ENCODE measurements around the gene PIK3R2. TPM values are rescaled to one million over a fixed set of nuclear protein-coding genes. Genes with fewer than 3 reads are reported as not detected.

PIK3R2 gene
- total and polyA plus RNA-seq, 2 of the 13 experiments (the other 11 are each of a cell fraction or from before 2014, with no cell fraction given): 18.6 to 25.3 TPM

DNA sequence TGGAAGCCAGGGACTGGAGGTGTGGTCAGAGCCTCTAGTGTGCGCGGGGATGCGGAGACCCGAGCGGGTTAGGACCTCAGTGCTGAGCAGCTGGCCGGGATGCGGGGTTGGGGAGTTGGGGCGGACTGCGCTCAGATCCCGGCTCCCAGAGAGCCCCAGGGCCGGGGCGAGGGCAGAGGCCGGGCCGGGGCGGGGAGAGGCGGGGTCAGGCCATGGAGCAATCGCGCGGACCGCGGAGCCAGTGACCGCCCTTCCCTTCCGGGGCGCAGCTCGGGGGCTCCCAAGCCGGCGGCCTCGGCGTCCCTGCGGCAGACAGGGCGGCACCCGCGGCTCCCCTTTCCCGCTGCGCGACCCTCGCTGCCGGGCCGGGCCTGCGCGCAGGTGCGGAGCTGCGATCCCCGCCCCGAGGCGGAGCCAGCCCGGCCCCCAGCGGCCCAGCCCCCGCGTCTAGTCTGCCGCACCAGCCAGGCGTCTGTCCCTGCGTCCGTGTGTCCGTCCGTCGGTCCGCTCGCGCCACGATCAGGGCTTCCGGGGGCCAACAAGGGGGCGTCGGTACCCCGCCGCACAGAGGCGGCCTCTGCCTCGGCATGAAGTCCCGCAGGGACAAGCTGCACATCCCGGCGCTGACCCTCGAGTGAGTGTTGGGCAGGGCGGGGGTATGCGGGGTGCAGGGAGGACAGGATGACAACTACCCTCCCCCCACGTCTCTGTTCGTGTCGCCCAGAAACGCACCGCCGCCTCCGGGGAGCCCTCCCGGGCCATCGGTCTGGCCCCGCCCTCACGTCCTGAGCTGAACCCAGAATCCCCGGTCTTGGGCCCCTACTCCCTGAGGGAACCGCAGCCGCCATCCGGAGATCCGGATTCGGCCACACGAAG is 43.0 kb upstream of the PIK3R2 start (continued):
- TF ChIP-seq, protein P1, sequence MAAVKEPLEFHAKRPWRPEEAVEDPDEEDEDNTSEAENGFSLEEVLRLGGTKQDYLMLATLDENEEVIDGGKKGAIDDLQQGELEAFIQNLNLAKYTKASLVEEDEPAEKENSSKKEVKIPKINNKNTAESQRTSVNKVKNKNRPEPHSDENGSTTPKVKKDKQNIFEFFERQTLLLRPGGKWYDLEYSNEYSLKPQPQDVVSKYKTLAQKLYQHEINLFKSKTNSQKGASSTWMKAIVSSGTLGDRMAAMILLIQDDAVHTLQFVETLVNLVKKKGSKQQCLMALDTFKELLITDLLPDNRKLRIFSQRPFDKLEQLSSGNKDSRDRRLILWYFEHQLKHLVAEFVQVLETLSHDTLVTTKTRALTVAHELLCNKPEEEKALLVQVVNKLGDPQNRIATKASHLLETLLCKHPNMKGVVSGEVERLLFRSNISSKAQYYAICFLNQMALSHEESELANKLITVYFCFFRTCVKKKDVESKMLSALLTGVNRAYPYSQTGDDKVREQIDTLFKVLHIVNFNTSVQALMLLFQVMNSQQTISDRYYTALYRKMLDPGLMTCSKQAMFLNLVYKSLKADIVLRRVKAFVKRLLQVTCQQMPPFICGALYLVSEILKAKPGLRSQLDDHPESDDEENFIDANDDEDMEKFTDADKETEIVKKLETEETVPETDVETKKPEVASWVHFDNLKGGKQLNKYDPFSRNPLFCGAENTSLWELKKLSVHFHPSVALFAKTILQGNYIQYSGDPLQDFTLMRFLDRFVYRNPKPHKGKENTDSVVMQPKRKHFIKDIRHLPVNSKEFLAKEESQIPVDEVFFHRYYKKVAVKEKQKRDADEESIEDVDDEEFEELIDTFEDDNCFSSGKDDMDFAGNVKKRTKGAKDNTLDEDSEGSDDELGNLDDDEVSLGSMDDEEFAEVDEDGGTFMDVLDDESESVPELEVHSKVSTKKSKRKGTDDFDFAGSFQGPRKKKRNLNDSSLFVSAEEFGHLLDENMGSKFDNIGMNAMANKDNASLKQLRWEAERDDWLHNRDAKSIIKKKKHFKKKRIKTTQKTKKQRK (IDR thresholded peaks at IDR 0.05; ENCODE audit: low read length): no peak
- TF ChIP-seq, protein P2, sequence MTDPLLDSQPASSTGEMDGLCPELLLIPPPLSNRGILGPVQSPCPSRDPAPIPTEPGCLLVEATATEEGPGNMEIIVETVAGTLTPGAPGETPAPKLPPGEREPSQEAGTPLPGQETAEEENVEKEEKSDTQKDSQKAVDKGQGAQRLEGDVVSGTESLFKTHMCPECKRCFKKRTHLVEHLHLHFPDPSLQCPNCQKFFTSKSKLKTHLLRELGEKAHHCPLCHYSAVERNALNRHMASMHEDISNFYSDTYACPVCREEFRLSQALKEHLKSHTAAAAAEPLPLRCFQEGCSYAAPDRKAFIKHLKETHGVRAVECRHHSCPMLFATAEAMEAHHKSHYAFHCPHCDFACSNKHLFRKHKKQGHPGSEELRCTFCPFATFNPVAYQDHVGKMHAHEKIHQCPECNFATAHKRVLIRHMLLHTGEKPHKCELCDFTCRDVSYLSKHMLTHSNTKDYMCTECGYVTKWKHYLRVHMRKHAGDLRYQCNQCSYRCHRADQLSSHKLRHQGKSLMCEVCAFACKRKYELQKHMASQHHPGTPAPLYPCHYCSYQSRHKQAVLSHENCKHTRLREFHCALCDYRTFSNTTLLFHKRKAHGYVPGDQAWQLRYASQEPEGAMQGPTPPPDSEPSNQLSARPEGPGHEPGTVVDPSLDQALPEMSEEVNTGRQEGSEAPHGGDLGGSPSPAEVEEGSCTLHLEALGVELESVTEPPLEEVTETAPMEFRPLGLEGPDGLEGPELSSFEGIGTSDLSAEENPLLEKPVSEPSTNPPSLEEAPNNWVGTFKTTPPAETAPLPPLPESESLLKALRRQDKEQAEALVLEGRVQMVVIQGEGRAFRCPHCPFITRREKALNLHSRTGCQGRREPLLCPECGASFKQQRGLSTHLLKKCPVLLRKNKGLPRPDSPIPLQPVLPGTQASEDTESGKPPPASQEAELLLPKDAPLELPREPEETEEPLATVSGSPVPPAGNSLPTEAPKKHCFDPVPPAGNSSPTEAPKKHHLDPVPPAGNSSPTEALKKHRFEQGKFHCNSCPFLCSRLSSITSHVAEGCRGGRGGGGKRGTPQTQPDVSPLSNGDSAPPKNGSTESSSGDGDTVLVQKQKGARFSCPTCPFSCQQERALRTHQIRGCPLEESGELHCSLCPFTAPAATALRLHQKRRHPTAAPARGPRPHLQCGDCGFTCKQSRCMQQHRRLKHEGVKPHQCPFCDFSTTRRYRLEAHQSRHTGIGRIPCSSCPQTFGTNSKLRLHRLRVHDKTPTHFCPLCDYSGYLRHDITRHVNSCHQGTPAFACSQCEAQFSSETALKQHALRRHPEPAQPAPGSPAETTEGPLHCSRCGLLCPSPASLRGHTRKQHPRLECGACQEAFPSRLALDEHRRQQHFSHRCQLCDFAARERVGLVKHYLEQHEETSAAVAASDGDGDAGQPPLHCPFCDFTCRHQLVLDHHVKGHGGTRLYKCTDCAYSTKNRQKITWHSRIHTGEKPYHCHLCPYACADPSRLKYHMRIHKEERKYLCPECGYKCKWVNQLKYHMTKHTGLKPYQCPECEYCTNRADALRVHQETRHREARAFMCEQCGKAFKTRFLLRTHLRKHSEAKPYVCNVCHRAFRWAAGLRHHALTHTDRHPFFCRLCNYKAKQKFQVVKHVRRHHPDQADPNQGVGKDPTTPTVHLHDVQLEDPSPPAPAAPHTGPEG (CRISPR knock-in tag; IDR thresholded peaks at IDR 0.05): no peak
- TF ChIP-seq JUN (CRISPR knock-in tag; IDR thresholded peaks at IDR 0.05): no peak
- no peak for TF ChIP-seq NRL (CRISPR knock-in tag; IDR thresholded peaks at IDR 0.05; ENCODE audit: borderline replicate concordance)
- peak; percentile 11; the same call in 1 of the 2 replicates for TF ChIP-seq MIER3 (CRISPR knock-in tag; IDR thresholded peaks at IDR 0.05; ENCODE audit: borderline replicate concordance)
- TF ChIP-seq KDM3A (CRISPR knock-in tag; IDR thresholded peaks at IDR 0.05; ENCODE audit: low read depth): 0 out of 2 replicates have a peak, but pooled peaks have one; percentile 32
- TF ChIP-seq ZSCAN29 (CRISPR knock-in tag; conservative IDR thresholded peaks at IDR 0.05): no peak
- no peak for TF ChIP-seq EZH2 (conservative IDR thresholded peaks at IDR 0.05; ENCODE audit: low read depth, low read length)
- no peak for TF ChIP-seq MIXL1 (CRISPR knock-in tag; IDR thresholded peaks at IDR 0.05)
- 0 out of 2 replicates have a peak, but pooled peaks have one; percentile 13 for TF ChIP-seq SP2 (CRISPR knock-in tag; IDR thresholded peaks at IDR 0.05)
- TF ChIP-seq ZNF431 (CRISPR knock-in tag; IDR thresholded peaks at IDR 0.05; ENCODE audit: borderline replicate concordance, low read depth): 0 out of 2 replicates have a peak, but pooled peaks have one; percentile 42
- TF ChIP-seq ZNF777 (CRISPR knock-in tag; IDR thresholded peaks at IDR 0.05): peak; percentile 83
- TF ChIP-seq, protein P3, sequence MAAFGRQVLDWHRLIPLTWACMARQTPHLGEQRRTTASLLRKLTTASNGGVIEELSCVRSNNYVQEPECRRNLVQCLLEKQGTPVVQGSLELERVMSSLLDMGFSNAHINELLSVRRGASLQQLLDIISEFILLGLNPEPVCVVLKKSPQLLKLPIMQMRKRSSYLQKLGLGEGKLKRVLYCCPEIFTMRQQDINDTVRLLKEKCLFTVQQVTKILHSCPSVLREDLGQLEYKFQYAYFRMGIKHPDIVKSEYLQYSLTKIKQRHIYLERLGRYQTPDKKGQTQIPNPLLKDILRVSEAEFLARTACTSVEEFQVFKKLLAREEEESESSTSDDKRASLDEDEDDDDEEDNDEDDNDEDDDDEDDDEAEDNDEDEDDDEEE (CRISPR knock-in tag; IDR thresholded peaks at IDR 0.05): no peak
- TF ChIP-seq KAT7 (CRISPR knock-in tag; IDR thresholded peaks at IDR 0.05; ENCODE audit: borderline replicate concordance): no peak; the same call in 1 of the 2 replicates
- TF ChIP-seq RARA (CRISPR knock-in tag; IDR thresholded peaks at IDR 0.05): no peak
- no peak for TF ChIP-seq FOXA1 (IDR thresholded peaks at IDR 0.05)
- TF ChIP-seq FOXA1 (CRISPR knock-in tag; IDR thresholded peaks at IDR 0.05): no peak
